Measurements from ENCODE around the gene ITGA6. TPM values are rescaled to one million over a fixed set of nuclear protein-coding genes. Genes with fewer than 3 reads are reported as not detected.

The ITGA6 gene
- total RNA-seq, 1 experiment from 2014 or later, result 78.3 TPM

- H3K79me1 ChIP-seq (ENCODE audit: insufficient read depth, low read depth, low read length, poor library complexity, severe bottlenecking), result no peaks in the 10 kb centered on the region
- H3K4me1 Mint-ChIP-seq, result peaks cover 11 to 15% of the 10 kb centered on the region in 2 experiments
Measured at GRCh38 chr2:172415157-172415864, 12.1 kb upstream of the ITGA6 start.

More at GRCh38 chr2:172415157-172415864, 12.1 kb upstream of the ITGA6 start:
- Histone ChIP-seq H4K20me1 (ENCODE audit: control insufficient read depth, insufficient read depth, insufficient read length) (no peaks in the 10 kb centered on the region), H2BK120ac (ENCODE audit: low read depth, low read length, poor library complexity, severe bottlenecking) (no peak overlapping the region), H4K5ac (ENCODE audit: insufficient read length, low read depth, low read length) (no peak overlapping the region), H3K4me1 (ENCODE audit: insufficient read depth, low read length) (no peaks in the 10 kb centered on the region), H3K23me2 (ENCODE audit: insufficient read length, low read depth, low read length, poor library complexity, severe bottlenecking) (no peaks in the 10 kb centered on the region), H4K91ac (ENCODE audit: insufficient read length, low read depth, low read length) (no peak overlapping the region), H3K27ac (ENCODE audit: insufficient read length, low read depth, low read length) (no peak overlapping the region), H3K4ac (ENCODE audit: low read depth, low read length) (no peak overlapping the region), H2BK5ac (ENCODE audit: insufficient read length, low read length) (no peak overlapping the region), H3K79me2 (ENCODE audit: insufficient read depth, low read length) (no peaks in the 10 kb centered on the region), H3K9me3 (ENCODE audit: control insufficient read depth, low read depth, low read length) (no peaks in the 10 kb centered on the region), H3K18ac (ENCODE audit: insufficient read length, low read depth, low read length) (no peak overlapping the region), H3K9ac (ENCODE audit: extremely low read depth, insufficient read length, low read length) (no peak overlapping the region), H2BK20ac (ENCODE audit: low read depth, low read length, poor library complexity, severe bottlenecking) (no peak overlapping the region), H2BK15ac (ENCODE audit: low read depth, low read length) (no peak overlapping the region), H3K14ac (ENCODE audit: insufficient read depth, low read length) (no peak overlapping the region), H3T11ph (ENCODE audit: low read length) (no peak overlapping the region), H3K27me3 (ENCODE audit: insufficient read depth, low read length) (no peaks in the 10 kb centered on the region), H2AFZ (ENCODE audit: low read length) (no peak overlapping the region), H3K4me2 (ENCODE audit: insufficient read depth, insufficient read length, low read length) (no peak overlapping the region), H3K23ac (ENCODE audit: insufficient read length, low read depth, low read length) (no peak overlapping the region), H2AK5ac (ENCODE audit: insufficient read length, low read length) (no peak overlapping the region), H2BK12ac (ENCODE audit: insufficient read length, low read depth, low read length) (no peak overlapping the region), H3K56ac (ENCODE audit: insufficient read length, low read depth, low read length) (no peak overlapping the region), H4K8ac (replicated peaks; ENCODE audit: insufficient read length, low read depth, low read length) (no peak overlapping the region)
- Mint-ChIP-seq H3K27ac (no peak overlapping the region), H3K4me3 (no peak overlapping the region), H3K9me3 (peaks cover 9 to 12% of the 10 kb centered on the region in 2 experiments; a peak in 4 of 5 replicates), H3K36me3 (ENCODE audit: insufficient read depth in 1 of 3, low read depth in 3 of 3) (peaks cover 0 to 8% (median 2%) of the 10 kb centered on the region in 3 experiments; a peak in 2 of 7 replicates), H3K27me3 (ENCODE audit: low read depth) (peaks cover 6% of the 10 kb centered on the region)
- no peak for DNase-seq
- no CpG with 5 or more reads among the region's 4 CpGs for WGBS (ENCODE audit: extremely low coverage, insufficient read length, low lambda C conversion rate)
- no peak for TF ChIP-seq CTCF (conservative IDR thresholded peaks at IDR 0.05)

All from H9 (cell line).